ENCODE results near the gene THYN1. TPM values are rescaled to one million over a fixed set of nuclear protein-coding genes. Genes with fewer than 3 reads are reported as not detected.

THYN1 gene
- 73.8 and 78.6 TPM in 2 replicates for total RNA-seq

DNA sequence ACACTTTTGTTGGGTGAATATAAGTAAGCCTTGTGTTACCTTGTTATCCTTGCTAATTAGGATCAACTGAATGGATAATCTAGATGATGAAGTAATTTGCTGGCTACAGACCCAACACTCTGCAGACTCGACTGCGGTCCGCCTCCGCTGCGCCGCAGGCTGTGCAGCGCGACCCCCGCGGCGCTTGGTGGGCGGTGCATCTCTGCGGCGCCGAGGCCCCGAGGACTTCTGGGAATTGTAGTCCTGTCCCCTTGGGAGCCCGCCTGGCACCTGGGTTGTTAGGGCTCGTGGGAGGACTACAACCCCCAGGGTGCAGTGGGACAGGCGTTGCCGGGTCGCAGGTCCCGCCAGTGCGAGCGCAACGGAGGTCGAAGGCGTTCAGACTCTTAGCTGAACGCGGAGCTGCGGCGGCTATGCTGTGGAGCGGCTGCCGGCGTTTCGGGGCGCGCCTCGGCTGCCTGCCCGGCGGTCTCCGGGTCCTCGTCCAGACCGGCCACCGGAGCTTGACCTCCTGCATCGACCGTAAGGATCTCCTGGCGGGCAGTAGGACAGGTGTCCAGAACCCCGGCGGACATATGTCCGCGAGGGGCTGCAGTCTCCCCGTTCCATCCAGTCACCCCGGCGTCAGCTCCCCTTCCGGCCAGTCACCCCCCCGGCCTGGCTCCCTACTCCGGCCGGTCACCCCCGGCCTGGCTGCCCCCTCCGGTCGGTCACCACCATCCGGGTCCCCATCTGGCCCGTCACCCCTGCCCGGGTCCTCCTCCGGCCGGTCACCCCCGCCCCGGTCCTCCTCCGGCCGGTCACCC, at the start of gene THYN1, which contains the start of gene ACAD8:
THYN1 (minus strand) TSS at position 165 of the 806 bp plus-strand sequence. CDS start 470 bp downstream, outside the sequence.
ACAD8 (plus strand) TSS at position 381 of the 806 bp plus-strand sequence; CDS start at position 414, 33 bp downstream.

DNA sequence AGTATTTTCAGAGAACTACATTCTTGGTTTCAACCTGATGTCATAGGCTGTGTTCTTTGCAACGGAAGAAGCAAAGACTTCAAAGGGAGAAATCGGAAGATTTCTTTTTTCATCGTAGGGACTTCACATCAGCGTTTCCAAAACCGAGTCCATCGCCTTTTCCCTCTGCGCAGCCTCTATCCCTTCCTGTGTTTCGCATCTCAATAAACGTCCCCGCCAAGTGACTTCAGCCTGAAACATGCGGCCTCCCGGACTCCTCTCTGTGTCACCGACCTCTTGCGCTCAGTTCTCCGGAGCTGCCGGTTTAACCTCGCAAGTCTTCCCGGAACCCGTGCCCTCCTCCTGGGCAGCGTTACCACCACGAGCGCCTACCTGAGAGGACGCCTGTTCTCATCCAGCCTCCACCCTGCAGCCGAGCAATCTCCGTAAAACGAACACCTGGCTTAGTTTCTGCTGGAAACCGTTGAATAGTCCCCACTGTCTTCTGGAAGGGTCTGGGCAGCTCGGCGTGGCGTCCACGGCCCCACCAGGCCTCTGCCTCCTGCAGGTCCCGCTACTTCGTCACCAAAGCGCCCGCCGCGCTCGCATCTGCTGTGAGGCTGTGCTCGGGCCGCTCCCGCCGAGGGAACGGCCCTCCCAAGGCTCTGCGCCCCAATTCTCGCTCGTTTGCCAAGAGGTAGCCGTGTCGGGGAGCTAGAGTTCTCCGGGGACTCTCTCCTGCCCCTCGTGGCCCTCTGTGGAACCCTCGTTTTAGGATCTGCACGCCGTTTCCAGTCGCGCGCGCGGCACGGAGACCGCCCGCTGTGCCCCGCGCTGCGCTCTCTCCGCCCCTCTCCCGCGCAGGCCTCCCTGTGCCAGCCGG, 22.6 kb upstream of the THYN1 start, which contains the start of gene GLB1L3:
GLB1L3 (plus strand) TSS at position 846 of the 862 bp plus-strand sequence. CDS start 362 bp downstream, outside the sequence.

DNA sequence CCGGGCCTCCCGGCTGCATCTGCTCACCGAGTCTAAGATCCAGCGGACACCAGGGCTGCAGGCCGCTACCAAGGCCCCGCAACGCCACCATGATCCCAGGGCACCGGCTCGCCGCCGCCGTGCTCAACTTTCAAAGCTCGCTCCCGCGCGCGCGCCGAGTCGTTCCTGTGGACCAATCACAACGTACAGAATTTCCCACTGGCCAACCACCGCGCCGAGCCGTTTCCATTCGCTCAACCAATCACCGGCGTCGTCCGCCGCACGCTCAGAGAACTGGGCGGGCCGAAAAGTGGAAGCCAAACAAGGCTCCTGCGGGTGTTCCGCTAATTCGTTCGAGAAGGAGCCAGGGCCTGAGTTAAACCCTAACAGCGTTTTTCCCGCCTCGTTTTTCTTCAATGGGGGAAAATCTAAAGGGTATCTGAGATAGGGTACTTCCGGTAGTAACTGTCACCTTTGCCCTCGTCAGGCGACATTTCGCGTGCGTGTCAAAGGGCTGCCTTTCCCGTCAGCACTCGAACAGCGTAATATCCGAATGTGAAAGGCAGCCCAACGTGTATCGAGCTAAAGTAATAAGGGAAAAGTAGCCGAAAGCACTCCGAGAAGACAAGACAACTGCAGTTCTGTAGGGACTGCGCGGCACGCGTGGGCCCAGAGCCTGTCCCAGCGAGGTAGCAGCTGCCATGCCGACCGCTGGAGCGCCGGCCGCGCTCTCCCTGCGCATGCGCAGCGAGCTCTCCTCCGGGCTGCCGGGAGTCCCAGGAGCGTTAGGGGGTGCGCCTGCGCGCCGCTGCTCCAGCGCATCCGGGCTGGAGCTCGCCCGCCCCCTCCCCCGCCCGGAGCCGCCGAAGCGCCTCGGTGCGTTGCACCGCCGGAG, 29.1 kb downstream of the THYN1 start, which contains the start of the genes NCAPD3 and VPS26B:
NCAPD3 (minus strand) TSS at position 132 of the 874 bp plus-strand sequence; CDS start at position 91, 41 bp downstream.
VPS26B (plus strand) TSS at position 836 of the 874 bp plus-strand sequence. CDS start 452 bp downstream, outside the sequence.

Other genes with a start within 250 kb of the THYN1 start
- 32.6 TPM in 2 replicates for gene JAM3, start 184.3 kb downstream of the THYN1 start, total RNA-seq
- 19.8 and 20.5 TPM in 2 replicates for gene NCAPD3, start 29.4 kb downstream of the THYN1 start, total RNA-seq
- 29.0 and 32.1 TPM in 2 replicates for gene VPS26B, start 28.7 kb downstream of the THYN1 start, total RNA-seq
- gene ACAD8, start 216 bp upstream of the THYN1 start, total RNA-seq: 16.4 and 17.7 TPM in 2 replicates
- gene GLB1L3, start 23.0 kb upstream of the THYN1 start, total RNA-seq: not detected in 2 replicates
- 0.50 and 0.89 TPM in 2 replicates for gene GLB1L2, start 78.6 kb upstream of the THYN1 start, total RNA-seq
- gene B3GAT1, start 158.9 kb upstream of the THYN1 start, total RNA-seq: not detected in 2 replicates